ENCODE data around the gene OPN4.

DNA sequence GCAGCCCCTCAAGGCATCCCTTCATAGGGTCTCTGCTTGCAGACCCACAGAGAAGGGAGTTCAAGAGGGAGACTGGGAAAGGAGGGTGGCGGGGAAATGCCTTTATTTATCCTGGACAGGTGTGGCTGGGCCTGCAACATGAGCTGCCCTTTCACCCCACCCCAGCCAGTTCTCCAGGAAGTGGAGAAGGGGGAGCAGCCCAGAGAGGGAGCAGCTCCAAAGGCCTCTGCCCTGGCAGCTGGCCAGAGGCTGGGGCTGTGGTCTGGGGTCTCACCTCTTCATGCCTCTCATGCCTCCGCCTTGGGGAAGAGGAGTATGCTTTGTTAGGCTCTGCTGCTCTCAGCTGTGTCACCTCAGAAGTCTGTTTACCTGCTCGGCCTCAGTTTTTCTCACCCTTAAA is 17.1 kb downstream of the OPN4 start:
- TF ChIP-seq SP1 (IDR thresholded peaks at IDR 0.05) (no peak), ELF4 (IDR thresholded peaks at IDR 0.05) (no peak), FOXA1 (IDR thresholded peaks at IDR 0.05) (no peak)

Data from HEK293T (cell line).